HEK293 (cell line): ENCODE results near the gene ZNF274.
A peak's percentile ranks its signal among the peaks of the same experiment; 100 is the strongest.

Experiments used
- HOXA7 ChIP-seq: sonication (generic); formaldehyde crosslinking; IDR thresholded peaks from 2 replicates; pipeline ENCODE4 v1.8.1; 2022; ENCODE audit warnings: missing genetic modification reagents, borderline replicate concordance
- KLF7 ChIP-seq: fragments of 450-650 bp; formaldehyde crosslinking; IDR thresholded peaks from 2 replicates; pipeline ENCODE4 v1.5.1; 2016; ENCODE audit warnings: missing biosample characterization, missing genetic modification characterization, borderline replicate concordance
- MYNN ChIP-seq: fragments of 450-650 bp; formaldehyde crosslinking; IDR thresholded peaks from 2 replicates; pipeline ENCODE4 v1.5.1; 2016; ENCODE audit warnings: missing biosample characterization, missing genetic modification characterization, borderline replicate concordance
- PRDM4 ChIP-seq: fragments of 450-650 bp; formaldehyde crosslinking; IDR thresholded peaks from 2 replicates; pipeline ENCODE4 v1.5.1; 2017; ENCODE audit warnings: missing biosample characterization, missing genetic modification characterization
- REPIN1 ChIP-seq: fragments of 450-650 bp; formaldehyde crosslinking; IDR thresholded peaks from 2 replicates; pipeline ENCODE4 v1.5.1; 2017; ENCODE audit warnings: missing biosample characterization, missing genetic modification characterization, low read depth
- SCRT1 ChIP-seq: fragments of 450-650 bp; formaldehyde crosslinking; IDR thresholded peaks from 2 replicates; pipeline ENCODE4 v1.5.1; 2016; ENCODE audit warnings: missing biosample characterization, missing genetic modification characterization, borderline replicate concordance
- SCRT2 ChIP-seq: fragments of 450-650 bp; formaldehyde crosslinking; IDR thresholded peaks from 2 replicates; pipeline ENCODE4 v1.5.1; 2016; ENCODE audit warnings: missing biosample characterization, missing genetic modification characterization
- ZBTB7A ChIP-seq: fragments of 450-650 bp; formaldehyde crosslinking; IDR thresholded peaks from 2 replicates; pipeline ENCODE4 v1.5.1; 2016; ENCODE audit warnings: low read depth, missing biosample characterization, missing genetic modification characterization
- ZNF121 ChIP-seq: fragments of 450-650 bp; formaldehyde crosslinking; IDR thresholded peaks from 2 replicates; pipeline ENCODE4 v1.5.1; 2016; ENCODE audit warnings: missing biosample characterization, missing genetic modification characterization
- ZNF138 ChIP-seq: fragments of 450-650 bp; formaldehyde crosslinking; IDR thresholded peaks from 2 replicates; pipeline ENCODE4 v1.5.1; 2016; ENCODE audit warnings: missing biosample characterization, missing genetic modification characterization, borderline replicate concordance
- ZNF23 ChIP-seq: fragments of 450-650 bp; formaldehyde crosslinking; IDR thresholded peaks from 2 replicates; pipeline ENCODE4 v1.5.1; 2016; ENCODE audit warnings: missing biosample characterization, missing genetic modification characterization, borderline replicate concordance
- ZNF274 ChIP-seq, 2 experiments: fragments of 200-500 bp in 1 of 2; fragments of 450-650 bp in 1 of 2; sonication (Bioruptor generic) in 1 of 2; formaldehyde crosslinking in 1 of 2; IDR thresholded peaks; 2 replicates each; pipeline versions ENCODE4 v1.5.1 to v1.6.1; 2014 to 2016; ENCODE audit warnings: borderline replicate concordance in 1 of 2, inconsistent platforms in 1 of 2, low read length in 1 of 2, missing biosample characterization in 1 of 2, missing genetic modification characterization in 1 of 2
- ZNF280D ChIP-seq: fragments of 450-650 bp; formaldehyde crosslinking; IDR thresholded peaks from 2 replicates; pipeline ENCODE4 v1.5.1; 2016; ENCODE audit warnings: missing biosample characterization, missing genetic modification characterization
- ZNF302 ChIP-seq: fragments of 450-650 bp; formaldehyde crosslinking; IDR thresholded peaks from 2 replicates; pipeline ENCODE4 v1.5.1; 2016; ENCODE audit warnings: missing biosample characterization, missing genetic modification characterization, low read depth
- ZNF335 ChIP-seq: fragments of 450-650 bp; formaldehyde crosslinking; conservative IDR thresholded peaks from 2 replicates; pipeline ENCODE4 v1.5.1; 2016; ENCODE audit warnings: missing biosample characterization, missing genetic modification characterization
- ZNF350 ChIP-seq: fragments of 450-650 bp; formaldehyde crosslinking; IDR thresholded peaks from 2 replicates; pipeline ENCODE4 v1.5.0; 2017; ENCODE audit warnings: missing biosample characterization, mild to moderate bottlenecking, missing genetic modification characterization
- ZNF354C ChIP-seq: fragments of 450-650 bp; formaldehyde crosslinking; IDR thresholded peaks from 2 replicates; pipeline ENCODE4 v1.5.1; 2016; ENCODE audit warnings: missing biosample characterization, missing genetic modification characterization, low read depth, borderline replicate concordance
- ZNF391 ChIP-seq: fragments of 450-650 bp; formaldehyde crosslinking; IDR thresholded peaks from 2 replicates; pipeline ENCODE4 v1.5.1; 2016; ENCODE audit warnings: low read depth, missing biosample characterization, missing genetic modification characterization, borderline replicate concordance
- ZNF473 ChIP-seq: fragments of 450-650 bp; formaldehyde crosslinking; IDR thresholded peaks from 2 replicates; pipeline ENCODE4 v1.5.1; 2017; ENCODE audit warnings: missing biosample characterization, missing genetic modification characterization
- ZNF510 ChIP-seq: fragments of 450-650 bp; formaldehyde crosslinking; IDR thresholded peaks from 2 replicates; pipeline ENCODE4 v1.5.1; 2018; ENCODE audit warnings: mild to moderate bottlenecking, missing genetic modification characterization, missing biosample characterization; ENCODE audit not compliant: insufficient replicate concordance
- ZNF514 ChIP-seq: fragments of 450-650 bp; formaldehyde crosslinking; IDR thresholded peaks from 2 replicates; pipeline ENCODE4 v1.5.1; 2016; ENCODE audit warnings: missing biosample characterization, missing genetic modification characterization
- ZNF529 ChIP-seq: fragments of 450-650 bp; formaldehyde crosslinking; IDR thresholded peaks from 2 replicates; pipeline ENCODE4 v1.5.1; 2017; ENCODE audit warnings: missing genetic modification characterization, missing biosample characterization; ENCODE audit not compliant: insufficient replicate concordance
- ZNF623 ChIP-seq: fragments of 450-650 bp; formaldehyde crosslinking; IDR thresholded peaks from 2 replicates; pipeline ENCODE4 v1.5.1; 2016; ENCODE audit warnings: missing biosample characterization, missing genetic modification characterization
- ZNF626 ChIP-seq: fragments of 450-650 bp; sonication (Bioruptor Pico); formaldehyde crosslinking; IDR thresholded peaks from 2 replicates; pipeline ENCODE4 v1.5.1; 2018; ENCODE audit warnings: missing biosample characterization, missing genetic modification characterization, inconsistent platforms
- ZNF776 ChIP-seq: fragments of 450-650 bp; formaldehyde crosslinking; IDR thresholded peaks from 2 replicates; pipeline ENCODE4 v1.5.0; 2017; ENCODE audit warnings: missing biosample characterization, missing genetic modification characterization, borderline replicate concordance
- ZSCAN23 ChIP-seq: fragments of 450-650 bp; formaldehyde crosslinking; IDR thresholded peaks from 2 replicates; pipeline ENCODE4 v1.5.1; 2016; ENCODE audit warnings: missing biosample characterization, missing genetic modification characterization
- ZSCAN30 ChIP-seq: fragments of 450-650 bp; IDR thresholded peaks from 2 replicates; pipeline ENCODE4 v1.5.1; 2018; ENCODE audit warnings: missing biosample characterization, mild to moderate bottlenecking, missing genetic modification characterization, moderate library complexity
- TF ChIP-seq, protein P1 (sequence below): fragments of 450-650 bp; formaldehyde crosslinking; IDR thresholded peaks from 2 replicates; pipeline ENCODE4 v1.5.1; 2016; ENCODE audit warnings: missing biosample characterization, missing genetic modification characterization
- TF ChIP-seq, protein P2 (sequence below): fragments of 450-650 bp; formaldehyde crosslinking; IDR thresholded peaks from 2 replicates; pipeline ENCODE4 v1.5.1; 2016; ENCODE audit warnings: missing biosample characterization, missing genetic modification characterization

Gene ZNF274

GRCh38 chr19:58182989-58183816, at the start of gene ZNF274 (continued):
- TF ChIP-seq ZNF138 (tag by site-specific recombination), result no peak
- TF ChIP-seq ZNF529 (tag by site-specific recombination), result no peak
- TF ChIP-seq REPIN1 (tag by site-specific recombination), result no peak
- no peak for TF ChIP-seq ZSCAN23 (tag by site-specific recombination)
- TF ChIP-seq ZNF23 (tag by site-specific recombination), result no peak
- TF ChIP-seq, protein P1, sequence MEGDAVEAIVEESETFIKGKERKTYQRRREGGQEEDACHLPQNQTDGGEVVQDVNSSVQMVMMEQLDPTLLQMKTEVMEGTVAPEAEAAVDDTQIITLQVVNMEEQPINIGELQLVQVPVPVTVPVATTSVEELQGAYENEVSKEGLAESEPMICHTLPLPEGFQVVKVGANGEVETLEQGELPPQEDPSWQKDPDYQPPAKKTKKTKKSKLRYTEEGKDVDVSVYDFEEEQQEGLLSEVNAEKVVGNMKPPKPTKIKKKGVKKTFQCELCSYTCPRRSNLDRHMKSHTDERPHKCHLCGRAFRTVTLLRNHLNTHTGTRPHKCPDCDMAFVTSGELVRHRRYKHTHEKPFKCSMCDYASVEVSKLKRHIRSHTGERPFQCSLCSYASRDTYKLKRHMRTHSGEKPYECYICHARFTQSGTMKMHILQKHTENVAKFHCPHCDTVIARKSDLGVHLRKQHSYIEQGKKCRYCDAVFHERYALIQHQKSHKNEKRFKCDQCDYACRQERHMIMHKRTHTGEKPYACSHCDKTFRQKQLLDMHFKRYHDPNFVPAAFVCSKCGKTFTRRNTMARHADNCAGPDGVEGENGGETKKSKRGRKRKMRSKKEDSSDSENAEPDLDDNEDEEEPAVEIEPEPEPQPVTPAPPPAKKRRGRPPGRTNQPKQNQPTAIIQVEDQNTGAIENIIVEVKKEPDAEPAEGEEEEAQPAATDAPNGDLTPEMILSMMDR (tag by site-specific recombination), result 0 out of 2 replicates have a peak, but pooled peaks have one; percentile 24
- TF ChIP-seq PRDM4 (tag by site-specific recombination), result peak; percentile 39; the same call in 1 of the 2 replicates
- TF ChIP-seq, protein P2, sequence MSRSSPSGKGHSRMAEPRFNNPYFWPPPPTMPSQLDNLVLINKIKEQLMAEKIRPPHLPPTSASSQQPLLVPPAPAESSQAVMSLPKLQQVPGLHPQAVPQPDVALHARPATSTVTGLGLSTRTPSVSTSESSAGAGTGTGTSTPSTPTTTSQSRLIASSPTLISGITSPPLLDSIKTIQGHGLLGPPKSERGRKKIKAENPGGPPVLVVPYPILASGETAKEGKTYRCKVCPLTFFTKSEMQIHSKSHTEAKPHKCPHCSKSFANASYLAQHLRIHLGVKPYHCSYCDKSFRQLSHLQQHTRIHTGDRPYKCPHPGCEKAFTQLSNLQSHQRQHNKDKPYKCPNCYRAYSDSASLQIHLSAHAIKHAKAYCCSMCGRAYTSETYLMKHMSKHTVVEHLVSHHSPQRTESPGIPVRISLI (tag by site-specific recombination), result no peak
- no peak for TF ChIP-seq ZNF121 (tag by site-specific recombination)
- TF ChIP-seq ZBTB7A (tag by site-specific recombination), result peak; percentile 60; the same call in 1 of the 2 replicates
- TF ChIP-seq ZNF514 (tag by site-specific recombination), result no peak
- TF ChIP-seq ZNF274 (IDR thresholded peaks at IDR 0.05; ENCODE audit: low read length), result no peak
- TF ChIP-seq ZNF274 (tag by site-specific recombination; IDR thresholded peaks at IDR 0.05; ENCODE audit: borderline replicate concordance), result no peak
- TF ChIP-seq MYNN (tag by site-specific recombination), result no peak
- TF ChIP-seq SCRT2 (tag by site-specific recombination), result no peak
- TF ChIP-seq ZNF473 (tag by site-specific recombination), result no peak
- TF ChIP-seq ZNF391 (tag by site-specific recombination), result peak; percentile 79; the same call in 1 of the 2 replicates
- TF ChIP-seq ZNF350 (tag by site-specific recombination), result no peak
- no peak; the same call in 1 of the 2 replicates for TF ChIP-seq KLF7 (tag by site-specific recombination)
- TF ChIP-seq ZNF335 (tag by site-specific recombination), result peak; percentile 99
- TF ChIP-seq ZSCAN30, result peak; percentile 39; the same call in 1 of the 2 replicates
- TF ChIP-seq HOXA7 (CRISPR knock-in tag), result no peak
- TF ChIP-seq ZNF623 (tag by site-specific recombination), result no peak
- no peak for TF ChIP-seq ZNF354C (tag by site-specific recombination)
- TF ChIP-seq ZNF302 (tag by site-specific recombination), result peak; percentile 22; the same call in 1 of the 2 replicates
- TF ChIP-seq ZNF280D (tag by site-specific recombination), result peak; percentile 63; the same call in 1 of the 2 replicates
- TF ChIP-seq ZNF776 (tag by site-specific recombination), result no peak
- no peak for TF ChIP-seq ZNF510
- TF ChIP-seq ZNF626 (tag by site-specific recombination), result no peak
- TF ChIP-seq SCRT1 (tag by site-specific recombination), result no peak
